ENCODE data around the gene TMEM43.

Gene TMEM43

GRCh38 chr3:14183015-14183577, 58.2 kb downstream of the TMEM43 start:
- Histone ChIP-seq H3K27ac (no peak overlapping the region), H3K27me3 (ENCODE audit: insufficient read depth, low read depth, severe bottlenecking) (no peaks in the 10 kb centered on the region), H3K4me3 (ENCODE audit: low read depth, low read length) (no peak overlapping the region), H3K36me3 (peaks cover 69% of the 10 kb centered on the region), H3K9me3 (ENCODE audit: severe bottlenecking) (no peaks in the 10 kb centered on the region)
- TF ChIP-seq, protein P1, sequence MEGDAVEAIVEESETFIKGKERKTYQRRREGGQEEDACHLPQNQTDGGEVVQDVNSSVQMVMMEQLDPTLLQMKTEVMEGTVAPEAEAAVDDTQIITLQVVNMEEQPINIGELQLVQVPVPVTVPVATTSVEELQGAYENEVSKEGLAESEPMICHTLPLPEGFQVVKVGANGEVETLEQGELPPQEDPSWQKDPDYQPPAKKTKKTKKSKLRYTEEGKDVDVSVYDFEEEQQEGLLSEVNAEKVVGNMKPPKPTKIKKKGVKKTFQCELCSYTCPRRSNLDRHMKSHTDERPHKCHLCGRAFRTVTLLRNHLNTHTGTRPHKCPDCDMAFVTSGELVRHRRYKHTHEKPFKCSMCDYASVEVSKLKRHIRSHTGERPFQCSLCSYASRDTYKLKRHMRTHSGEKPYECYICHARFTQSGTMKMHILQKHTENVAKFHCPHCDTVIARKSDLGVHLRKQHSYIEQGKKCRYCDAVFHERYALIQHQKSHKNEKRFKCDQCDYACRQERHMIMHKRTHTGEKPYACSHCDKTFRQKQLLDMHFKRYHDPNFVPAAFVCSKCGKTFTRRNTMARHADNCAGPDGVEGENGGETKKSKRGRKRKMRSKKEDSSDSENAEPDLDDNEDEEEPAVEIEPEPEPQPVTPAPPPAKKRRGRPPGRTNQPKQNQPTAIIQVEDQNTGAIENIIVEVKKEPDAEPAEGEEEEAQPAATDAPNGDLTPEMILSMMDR (IDR thresholded peaks at IDR 0.05; ENCODE audit: low read depth, low read length): no peak
- no peak for DNase-seq

- TF ChIP-seq, protein P1 (IDR thresholded peaks at IDR 0.05; ENCODE audit: low read depth, low read length): no peak
These were observed 62.1 kb downstream of the TMEM43 start for GRCh38 chr3:14186854-14187458.

DNA sequence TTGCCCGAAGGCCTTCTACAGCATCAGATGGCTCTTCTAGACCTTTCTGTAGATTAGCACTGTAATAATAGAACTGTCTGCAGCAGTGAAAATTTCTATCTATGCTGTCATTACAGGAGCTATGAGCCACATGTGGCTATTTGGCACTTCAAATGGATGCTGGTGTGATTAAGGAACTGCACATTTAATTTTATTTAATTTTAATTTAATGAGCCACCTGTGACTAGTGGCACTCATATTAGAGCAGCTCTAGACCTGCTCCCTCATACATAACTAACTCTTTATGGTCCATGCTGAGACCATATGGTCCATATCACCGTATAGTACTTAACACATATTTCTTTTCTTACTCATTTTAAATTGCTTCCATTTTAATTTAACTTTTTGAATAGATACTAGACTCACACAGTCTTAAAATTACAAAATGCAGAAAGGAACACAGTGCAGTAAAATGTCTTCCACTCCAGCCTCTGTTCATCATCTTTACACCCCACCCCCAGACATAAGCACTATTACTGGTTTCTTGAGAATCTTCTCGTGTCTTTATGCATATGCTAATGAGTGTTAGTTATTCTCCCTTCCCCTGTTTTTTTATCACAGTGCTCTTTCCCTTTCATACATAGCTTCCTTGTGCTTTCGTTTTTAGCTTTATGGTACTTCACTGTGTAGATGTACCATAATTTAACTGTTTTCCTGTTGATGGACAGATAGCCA, 63.3 kb downstream of the TMEM43 start:
- Histone ChIP-seq H3K9me3 (ENCODE audit: severe bottlenecking) (no peaks in the 10 kb centered on the region), H3K27ac (no peak overlapping the region), H3K4me3 (ENCODE audit: low read depth, low read length) (no peak overlapping the region), H3K36me3 (peaks cover 49% of the 10 kb centered on the region), H3K27me3 (ENCODE audit: insufficient read depth, low read depth, severe bottlenecking) (no peaks in the 10 kb centered on the region)
- DNase-seq: no peak
- TF ChIP-seq, protein P1 (IDR thresholded peaks at IDR 0.05; ENCODE audit: low read depth, low read length): no peak

More at GRCh38 chr3:14186854-14187458, 62.1 kb downstream of the TMEM43 start:
- no peak overlapping the region for H3K27ac ChIP-seq
- H3K27me3 ChIP-seq (ENCODE audit: insufficient read depth, low read depth, severe bottlenecking): no peaks in the 10 kb centered on the region
- H3K4me3 ChIP-seq (ENCODE audit: low read depth, low read length): no peak overlapping the region
- peaks cover 62% of the 10 kb centered on the region for H3K36me3 ChIP-seq
- DNase-seq: no peak
- no peaks in the 10 kb centered on the region for H3K9me3 ChIP-seq (ENCODE audit: severe bottlenecking)

Measured in WERI-Rb-1 (cell line).